Bronchial epithelial cell (primary cell): ENCODE data around the gene OAS2. TPM values are rescaled to one million over a fixed set of nuclear protein-coding genes. Genes with fewer than 3 reads are reported as not detected.
A peak's percentile ranks its signal among the peaks of the same experiment; 100 is the strongest.

Experiments
- DNase-seq: peaks from one replicate; pipeline ENCODE4 v3.0.0-alpha.2; 2010; ENCODE audit warnings: low read depth
- FAIRE-seq: peaks from 2 replicates; lab custom pipeline; 2011; peaks lifted over from hg19 to GRCh38; lab: Jason Lieb, UNC
- H3K27me3 ChIP-seq: 2 replicates; pipeline ENCODE4 v1.5.1; 2011; ENCODE audit warnings: low read length; ENCODE audit not compliant: control insufficient read depth, insufficient read depth
- H3K36me3 ChIP-seq: 2 replicates; pipeline ENCODE4 v1.5.1; 2011; ENCODE audit warnings: low read length; ENCODE audit not compliant: control insufficient read depth, insufficient read depth
- H3K4me3 ChIP-seq: 2 replicates; pipeline ENCODE4 v1.5.1; 2011; ENCODE audit warnings: mild to moderate bottlenecking, low read depth, low read length, control low read depth
- total RNA-seq: library from RNA; depleted of rRNA; stranded (reverse); fragments of >200 nt; gene quantifications from 2 replicates; pipeline ENCODE4 v1.2.1, GENCODE V29; 2014
- TF ChIP-seq, protein P1 (sequence below): IDR thresholded peaks from 2 replicates; pipeline ENCODE4 v1.5.1; 2011; ENCODE audit warnings: mild to moderate bottlenecking, moderate library complexity, low read length, control low read depth, inconsistent platforms; ENCODE audit not compliant: insufficient read depth, severe bottlenecking

OAS2 gene
- total RNA-seq, 1 donor from 2014 or later: 0.79 TPM

DNA sequence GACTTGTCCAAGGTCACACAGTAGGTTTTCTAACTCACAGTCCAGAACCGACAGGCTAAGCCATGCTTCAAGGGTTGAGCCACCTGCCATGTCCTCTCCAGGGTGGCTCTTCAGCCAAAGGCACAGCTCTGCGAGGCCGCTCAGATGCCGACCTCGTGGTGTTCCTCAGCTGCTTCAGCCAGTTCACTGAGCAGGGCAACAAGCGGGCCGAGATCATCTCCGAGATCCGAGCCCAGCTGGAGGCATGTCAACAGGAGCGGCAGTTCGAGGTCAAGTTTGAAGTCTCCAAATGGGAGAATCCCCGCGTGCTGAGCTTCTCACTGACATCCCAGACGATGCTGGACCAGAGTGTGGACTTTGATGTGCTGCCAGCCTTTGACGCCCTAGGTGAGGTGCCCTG is 12.7 kb upstream of the OAS2 start:
- FAIRE-seq: no peak
- no peaks in the 10 kb centered on the region for H3K27me3 ChIP-seq

DNA sequence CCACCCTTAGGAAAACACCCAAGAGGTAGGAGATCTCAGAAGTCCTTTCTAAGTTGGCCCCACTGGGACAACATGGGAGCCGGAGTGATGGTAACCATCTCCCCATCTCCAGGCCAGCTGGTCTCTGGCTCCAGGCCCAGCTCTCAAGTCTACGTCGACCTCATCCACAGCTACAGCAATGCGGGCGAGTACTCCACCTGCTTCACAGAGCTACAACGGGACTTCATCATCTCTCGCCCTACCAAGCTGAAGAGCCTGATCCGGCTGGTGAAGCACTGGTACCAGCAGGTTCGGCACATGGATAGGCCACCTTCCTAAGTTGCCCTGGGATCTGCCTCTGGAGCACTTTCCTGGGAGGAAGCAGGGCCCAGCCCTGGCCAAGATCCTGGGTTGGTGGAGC is 11.0 kb upstream of the OAS2 start:
- no peak for DNase-seq

More for the DNA sequence above, 12.7 kb upstream of the OAS2 start:
- DNase-seq: no peak
- no peak overlapping the region for H3K4me3 ChIP-seq
- TF ChIP-seq, protein P1, sequence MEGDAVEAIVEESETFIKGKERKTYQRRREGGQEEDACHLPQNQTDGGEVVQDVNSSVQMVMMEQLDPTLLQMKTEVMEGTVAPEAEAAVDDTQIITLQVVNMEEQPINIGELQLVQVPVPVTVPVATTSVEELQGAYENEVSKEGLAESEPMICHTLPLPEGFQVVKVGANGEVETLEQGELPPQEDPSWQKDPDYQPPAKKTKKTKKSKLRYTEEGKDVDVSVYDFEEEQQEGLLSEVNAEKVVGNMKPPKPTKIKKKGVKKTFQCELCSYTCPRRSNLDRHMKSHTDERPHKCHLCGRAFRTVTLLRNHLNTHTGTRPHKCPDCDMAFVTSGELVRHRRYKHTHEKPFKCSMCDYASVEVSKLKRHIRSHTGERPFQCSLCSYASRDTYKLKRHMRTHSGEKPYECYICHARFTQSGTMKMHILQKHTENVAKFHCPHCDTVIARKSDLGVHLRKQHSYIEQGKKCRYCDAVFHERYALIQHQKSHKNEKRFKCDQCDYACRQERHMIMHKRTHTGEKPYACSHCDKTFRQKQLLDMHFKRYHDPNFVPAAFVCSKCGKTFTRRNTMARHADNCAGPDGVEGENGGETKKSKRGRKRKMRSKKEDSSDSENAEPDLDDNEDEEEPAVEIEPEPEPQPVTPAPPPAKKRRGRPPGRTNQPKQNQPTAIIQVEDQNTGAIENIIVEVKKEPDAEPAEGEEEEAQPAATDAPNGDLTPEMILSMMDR: no peak
- H3K36me3 ChIP-seq: no peaks in the 10 kb centered on the region

DNA sequence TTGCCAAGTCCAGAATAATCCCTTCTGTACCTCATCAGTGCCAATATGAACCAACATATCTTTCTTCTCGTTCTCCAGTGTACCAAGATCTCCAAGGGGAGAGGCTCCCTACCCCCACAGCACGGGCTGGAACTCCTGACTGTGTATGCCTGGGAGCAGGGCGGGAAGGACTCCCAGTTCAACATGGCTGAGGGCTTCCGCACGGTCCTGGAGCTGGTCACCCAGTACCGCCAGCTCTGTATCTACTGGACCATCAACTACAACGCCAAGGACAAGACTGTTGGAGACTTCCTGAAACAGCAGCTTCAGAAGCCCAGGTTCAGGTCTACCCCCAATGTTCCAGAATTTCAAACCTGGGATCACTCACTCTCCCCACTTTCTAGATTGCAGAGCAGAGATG is 10.5 kb upstream of the OAS2 start:
- TF ChIP-seq, protein P1: no peak
- DNase-seq (no peak), FAIRE-seq (no peak)

More for the DNA sequence above, 11.0 kb upstream of the OAS2 start:
- no peak for FAIRE-seq
- TF ChIP-seq, protein P1: no peak
- no peaks in the 10 kb centered on the region for H3K36me3 ChIP-seq
- H3K4me3 ChIP-seq: no peak overlapping the region
- no peaks in the 10 kb centered on the region for H3K27me3 ChIP-seq

DNA sequence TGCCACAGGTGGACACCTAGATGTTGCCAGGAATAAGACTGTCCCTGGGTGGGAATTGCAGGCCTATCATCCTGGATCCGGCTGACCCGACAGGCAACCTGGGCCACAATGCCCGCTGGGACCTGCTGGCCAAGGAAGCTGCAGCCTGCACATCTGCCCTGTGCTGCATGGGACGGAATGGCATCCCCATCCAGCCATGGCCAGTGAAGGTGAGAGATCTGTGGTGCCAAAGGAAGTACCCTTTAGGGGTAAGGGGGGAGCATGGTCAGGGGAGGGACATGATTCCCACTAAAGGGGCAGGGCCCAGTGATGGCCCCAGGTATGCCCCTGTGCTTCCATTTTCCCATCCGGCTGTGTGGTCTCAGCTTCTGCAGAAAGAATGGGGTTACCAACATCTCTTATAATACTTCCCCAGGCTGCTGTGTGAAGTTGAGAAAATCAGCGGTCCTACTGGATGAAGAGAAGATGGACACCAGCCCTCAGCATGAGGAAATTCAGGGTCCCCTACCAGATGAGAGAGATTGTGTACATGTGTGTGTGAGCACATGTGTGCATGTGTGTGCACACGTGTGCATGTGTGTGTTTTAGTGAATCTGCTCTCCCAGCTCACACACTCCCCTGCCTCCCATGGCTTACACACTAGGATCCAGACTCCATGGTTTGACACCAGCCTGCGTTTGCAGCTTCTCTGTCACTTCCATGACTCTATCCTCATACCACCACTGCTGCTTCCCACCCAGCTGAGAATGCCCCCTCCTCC is 8.6 kb upstream of the OAS2 start:
- DNase-seq (no peak), FAIRE-seq (peak; percentile 28)
- H3K27me3 ChIP-seq: no peaks in the 10 kb centered on the region
- H3K36me3 ChIP-seq: no peaks in the 10 kb centered on the region
- TF ChIP-seq, protein P1: no peak
- H3K4me3 ChIP-seq: no peak overlapping the region

More for the DNA sequence above, 10.5 kb upstream of the OAS2 start:
- no peak overlapping the region for H3K4me3 ChIP-seq
- no peaks in the 10 kb centered on the region for H3K36me3 ChIP-seq
- no peaks in the 10 kb centered on the region for H3K27me3 ChIP-seq

DNA sequence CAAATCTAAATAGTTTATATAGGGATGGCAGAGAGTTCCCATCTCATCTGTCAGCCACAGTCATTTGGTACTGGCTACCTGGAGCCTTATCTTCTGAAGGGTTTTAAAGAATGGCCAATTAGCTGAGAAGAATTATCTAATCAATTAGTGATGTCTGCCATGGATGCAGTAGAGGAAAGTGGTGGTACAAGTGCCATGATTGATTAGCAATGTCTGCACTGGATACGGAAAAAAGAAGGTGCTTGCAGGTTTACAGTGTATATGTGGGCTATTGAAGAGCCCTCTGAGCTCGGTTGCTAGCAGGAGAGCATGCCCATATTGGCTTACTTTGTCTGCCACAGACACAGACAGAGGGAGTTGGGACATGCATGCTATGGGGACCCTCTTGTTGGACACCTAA is 7.9 kb upstream of the OAS2 start:
- TF ChIP-seq, protein P1: no peak
- H3K36me3 ChIP-seq: no peaks in the 10 kb centered on the region
- FAIRE-seq: no peak

More for the DNA sequence above, 7.9 kb upstream of the OAS2 start:
- Histone ChIP-seq H3K27me3 (no peaks in the 10 kb centered on the region), H3K4me3 (no peak overlapping the region)
- DNase-seq: no peak
